K562 (cell line): ENCODE results near the gene SIRPB2. TPM values are rescaled to one million over a fixed set of nuclear protein-coding genes. Genes with fewer than 3 reads are reported as not detected.

ENCODE experiments used
- CTCF ChIP-seq, 3 experiments: IDR thresholded peaks in 2 of 3; conservative IDR thresholded peaks in 1 of 3; 2 replicates each; pipeline ENCODE4 v1.5.1; 2011 to 2012; ENCODE audit warnings: low read length in 3 of 3, mild to moderate bottlenecking in 3 of 3, control low read depth in 2 of 3, improper control_type of control experiment in 1 of 3, inconsistent platforms in 1 of 3, low read depth in 1 of 3, mixed read lengths in 1 of 3, moderate library complexity in 1 of 3; ENCODE audit not compliant: insufficient read depth in 2 of 3
- HDAC1 ChIP-seq, 2 experiments: fragments of 450-650 bp; IDR thresholded peaks; 2 replicates each; pipeline ENCODE4 v1.6.1; 2016 to 2017; ENCODE audit warnings: inconsistent platforms in 1 of 2, mild to moderate bottlenecking in 1 of 2, moderate library complexity in 1 of 2
- MXI1 ChIP-seq: IDR thresholded peaks from 2 replicates; pipeline ENCODE4 v1.6.1; 2011; ENCODE audit warnings: low read depth, mild to moderate bottlenecking, improper control_type of control experiment, low read length
- RREB1 ChIP-seq: fragments of 250-450 bp; sonication (Bioruptor Pico); IDR thresholded peaks from 2 replicates; pipeline ENCODE4 v1.4.0; 2020
- TAL1 ChIP-seq: fragments of 450-650 bp; IDR thresholded peaks from 2 replicates; pipeline ENCODE4 v1.6.1; 2016; ENCODE audit warnings: mild to moderate bottlenecking
- TBP ChIP-seq: optimal IDR thresholded peaks from 2 replicates; pipeline ENCODE3; 2011; ENCODE audit warnings: low read depth, low read length, improper control_type of control experiment
- ZNF583 ChIP-seq: fragments of 250-450 bp; sonication (Bioruptor Pico); IDR thresholded peaks from 2 replicates; pipeline ENCODE4 v1.4.0; 2020
- polyA plus RNA-seq, 8 experiments: library from polyadenylated mRNA; depleted of rRNA in 4 of 8; stranded (reverse) in 5 of 8; unstranded in 3 of 8; fragments of >200 nt; fragmentation: Nextera tagmentation in 2 of 8; fragmentation: Illumina TruSeq in 1 of 8; extraction: Ambion mirVana in 2 of 8; extraction: Trizol in 1 of 8; gene quantifications; 2 replicates each; pipeline versions ENCODE4 v1.2.1 to v1.2.3, GENCODE V29; 2011 to 2014; ENCODE audit warnings: inconsistent platforms in 1 of 8, missing spikeins in 1 of 8
- total RNA-seq, 7 experiments: library from RNA; depleted of rRNA in 6 of 7; stranded (reverse); fragments of >200 nt in 6 of 7; fragmentation: Illumina TruSeq in 2 of 7; extraction: Trizol in 2 of 7; gene quantifications; 2 replicates each; pipeline versions ENCODE4 v1.2.1 to v1.2.3, GENCODE V29; 2011 to 2021; ENCODE audit warnings: low replicate concordance in 1 of 7
- TF ChIP-seq, protein P1 (sequence below), 2 experiments: IDR thresholded peaks; 2 replicates each; pipeline ENCODE4 v1.6.1; 2012; ENCODE audit warnings: improper control_type of control experiment in 2 of 2, low read depth in 2 of 2, low read length in 2 of 2, borderline replicate concordance in 1 of 2
- TF ChIP-seq, protein P2 (sequence below): fragments of 450-650 bp; IDR thresholded peaks from 2 replicates; pipeline ENCODE4 v1.6.1; 2014; ENCODE audit warnings: low read depth, mild to moderate bottlenecking, moderate library complexity, borderline replicate concordance
- TF ChIP-seq, protein P3 (sequence below): sonication (generic); formaldehyde crosslinking; IDR thresholded peaks from 2 replicates; pipeline ENCODE4 v1.8.0; 2022; ENCODE audit warnings: mild to moderate bottlenecking, missing genetic modification reagents

SIRPB2 gene
- total and polyA plus RNA-seq, 9 of the 15 experiments (the other 6 are each of a cell fraction or from before 2014, with no cell fraction given), result 0.07 TPM; not detected in 7

- TF ChIP-seq TAL1 (0 out of 2 replicates have a peak, but pooled peaks have one; percentile 23), RREB1 (CRISPR knock-in tag) (no peak), TBP (peak; percentile 86), CTCF (IDR thresholded peaks at IDR 0.05 in 2 of 3, conservative IDR thresholded peaks at IDR 0.05 in 1 of 3; ENCODE audit: insufficient read depth in 2 of 3, low read depth in 1 of 3, low read length in 3 of 3) (no peak), HDAC1 (IDR thresholded peaks at IDR 0.05) (peak in 1 of 2 experiments; percentile 52; a peak in 1 of 4 replicates), MXI1 (0 out of 2 replicates have a peak, but pooled peaks have one; percentile 55), ZNF583 (CRISPR knock-in tag) (no peak)
- TF ChIP-seq, protein P1, sequence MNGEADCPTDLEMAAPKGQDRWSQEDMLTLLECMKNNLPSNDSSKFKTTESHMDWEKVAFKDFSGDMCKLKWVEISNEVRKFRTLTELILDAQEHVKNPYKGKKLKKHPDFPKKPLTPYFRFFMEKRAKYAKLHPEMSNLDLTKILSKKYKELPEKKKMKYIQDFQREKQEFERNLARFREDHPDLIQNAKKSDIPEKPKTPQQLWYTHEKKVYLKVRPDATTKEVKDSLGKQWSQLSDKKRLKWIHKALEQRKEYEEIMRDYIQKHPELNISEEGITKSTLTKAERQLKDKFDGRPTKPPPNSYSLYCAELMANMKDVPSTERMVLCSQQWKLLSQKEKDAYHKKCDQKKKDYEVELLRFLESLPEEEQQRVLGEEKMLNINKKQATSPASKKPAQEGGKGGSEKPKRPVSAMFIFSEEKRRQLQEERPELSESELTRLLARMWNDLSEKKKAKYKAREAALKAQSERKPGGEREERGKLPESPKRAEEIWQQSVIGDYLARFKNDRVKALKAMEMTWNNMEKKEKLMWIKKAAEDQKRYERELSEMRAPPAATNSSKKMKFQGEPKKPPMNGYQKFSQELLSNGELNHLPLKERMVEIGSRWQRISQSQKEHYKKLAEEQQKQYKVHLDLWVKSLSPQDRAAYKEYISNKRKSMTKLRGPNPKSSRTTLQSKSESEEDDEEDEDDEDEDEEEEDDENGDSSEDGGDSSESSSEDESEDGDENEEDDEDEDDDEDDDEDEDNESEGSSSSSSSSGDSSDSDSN (IDR thresholded peaks at IDR 0.05; ENCODE audit: borderline replicate concordance in 1 of 2, low read depth in 2 of 2, low read length in 2 of 2), result 0 out of 4 replicates have a peak, but pooled peaks of 1 of the 2 experiments have one; percentile 22
- TF ChIP-seq, protein P2, sequence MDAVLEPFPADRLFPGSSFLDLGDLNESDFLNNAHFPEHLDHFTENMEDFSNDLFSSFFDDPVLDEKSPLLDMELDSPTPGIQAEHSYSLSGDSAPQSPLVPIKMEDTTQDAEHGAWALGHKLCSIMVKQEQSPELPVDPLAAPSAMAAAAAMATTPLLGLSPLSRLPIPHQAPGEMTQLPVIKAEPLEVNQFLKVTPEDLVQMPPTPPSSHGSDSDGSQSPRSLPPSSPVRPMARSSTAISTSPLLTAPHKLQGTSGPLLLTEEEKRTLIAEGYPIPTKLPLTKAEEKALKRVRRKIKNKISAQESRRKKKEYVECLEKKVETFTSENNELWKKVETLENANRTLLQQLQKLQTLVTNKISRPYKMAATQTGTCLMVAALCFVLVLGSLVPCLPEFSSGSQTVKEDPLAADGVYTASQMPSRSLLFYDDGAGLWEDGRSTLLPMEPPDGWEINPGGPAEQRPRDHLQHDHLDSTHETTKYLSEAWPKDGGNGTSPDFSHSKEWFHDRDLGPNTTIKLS, result peak; percentile 35; the same call in 1 of the 2 replicates
- TF ChIP-seq, protein P3, sequence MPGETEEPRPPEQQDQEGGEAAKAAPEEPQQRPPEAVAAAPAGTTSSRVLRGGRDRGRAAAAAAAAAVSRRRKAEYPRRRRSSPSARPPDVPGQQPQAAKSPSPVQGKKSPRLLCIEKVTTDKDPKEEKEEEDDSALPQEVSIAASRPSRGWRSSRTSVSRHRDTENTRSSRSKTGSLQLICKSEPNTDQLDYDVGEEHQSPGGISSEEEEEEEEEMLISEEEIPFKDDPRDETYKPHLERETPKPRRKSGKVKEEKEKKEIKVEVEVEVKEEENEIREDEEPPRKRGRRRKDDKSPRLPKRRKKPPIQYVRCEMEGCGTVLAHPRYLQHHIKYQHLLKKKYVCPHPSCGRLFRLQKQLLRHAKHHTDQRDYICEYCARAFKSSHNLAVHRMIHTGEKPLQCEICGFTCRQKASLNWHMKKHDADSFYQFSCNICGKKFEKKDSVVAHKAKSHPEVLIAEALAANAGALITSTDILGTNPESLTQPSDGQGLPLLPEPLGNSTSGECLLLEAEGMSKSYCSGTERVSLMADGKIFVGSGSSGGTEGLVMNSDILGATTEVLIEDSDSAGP (CRISPR knock-in tag), result peak; percentile 30; the same call in 1 of the 2 replicates
Measured at GRCh38 chr20:1467355-1468116, 23.7 kb downstream of the SIRPB2 start (continued).
